Stimulated activated CD4-positive, alpha-beta T cell treated with anti-CD3 and anti-CD28 coated beads, Interleukin-2, amount 100 ng/mL, for 24 hours (primary cell): ENCODE results near the gene ENDOU.

Experiments
- DNase-seq, 2 donors: peaks; one replicate each; pipeline ENCODE4 v3.0.0-alpha.2; 2020

Gene ENDOU, protein sequence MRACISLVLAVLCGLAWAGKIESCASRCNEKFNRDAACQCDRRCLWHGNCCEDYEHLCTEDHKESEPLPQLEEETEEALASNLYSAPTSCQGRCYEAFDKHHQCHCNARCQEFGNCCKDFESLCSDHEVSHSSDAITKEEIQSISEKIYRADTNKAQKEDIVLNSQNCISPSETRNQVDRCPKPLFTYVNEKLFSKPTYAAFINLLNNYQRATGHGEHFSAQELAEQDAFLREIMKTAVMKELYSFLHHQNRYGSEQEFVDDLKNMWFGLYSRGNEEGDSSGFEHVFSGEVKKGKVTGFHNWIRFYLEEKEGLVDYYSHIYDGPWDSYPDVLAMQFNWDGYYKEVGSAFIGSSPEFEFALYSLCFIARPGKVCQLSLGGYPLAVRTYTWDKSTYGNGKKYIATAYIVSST

DNA sequence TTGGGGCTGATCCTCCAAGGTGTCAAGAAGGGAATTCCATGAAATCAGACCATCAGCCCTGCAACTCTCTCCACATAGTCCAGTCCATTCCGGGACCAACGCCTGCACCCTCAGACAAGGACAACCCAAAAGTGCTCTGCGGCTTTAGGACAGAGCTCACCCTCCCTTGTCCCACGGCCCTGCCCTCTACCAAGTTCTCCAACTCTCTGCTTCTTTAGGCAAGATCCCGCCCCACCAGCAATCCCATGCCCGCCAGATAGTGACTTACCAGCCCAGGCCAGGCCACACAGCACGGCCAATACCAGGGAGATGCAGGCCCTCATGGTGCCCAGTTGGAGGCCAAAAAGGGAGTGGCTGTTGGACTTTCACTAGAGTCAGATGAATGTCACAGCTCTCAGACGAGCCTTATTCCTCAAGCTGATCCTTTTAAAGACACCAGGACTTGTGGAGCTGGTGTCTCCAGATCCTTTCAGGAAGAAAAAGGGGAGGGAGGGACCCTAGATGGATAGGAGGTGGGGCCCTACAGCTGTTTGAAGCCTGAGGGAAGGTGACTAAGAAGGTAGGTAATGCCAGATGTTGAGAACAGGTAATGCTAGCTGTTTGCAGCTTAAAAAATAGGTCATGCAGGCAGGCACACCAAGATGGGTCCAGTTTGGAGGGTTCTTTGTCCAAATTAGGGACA is at the start of gene ENDOU:
TSS of gene ENDOU (minus strand) at position 400 of the 682 bp plus-strand sequence. CDS start at position 323, 77 bp downstream.
- no peak for DNase-seq

DNA sequence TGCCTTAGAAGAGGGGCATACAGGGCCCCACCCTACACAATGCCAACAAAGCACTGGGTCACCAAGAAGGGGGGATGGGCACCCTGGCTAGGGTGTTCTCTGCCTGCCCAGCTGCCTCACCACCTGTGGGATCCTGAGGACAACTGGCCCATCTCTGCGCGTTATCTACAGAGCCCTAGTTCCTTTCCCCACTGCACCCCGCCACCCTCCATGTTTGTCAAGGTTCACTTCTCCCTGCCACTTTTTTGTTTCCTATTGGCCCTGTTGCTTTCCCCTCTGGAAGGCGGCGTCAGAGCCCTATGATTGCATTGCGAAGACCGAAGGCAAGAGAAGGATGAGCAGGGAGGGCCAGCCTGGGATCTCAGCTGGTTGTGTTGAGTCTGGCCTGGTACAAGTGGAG is 49.4 kb upstream of the ENDOU start:
- no peak for DNase-seq

DNA sequence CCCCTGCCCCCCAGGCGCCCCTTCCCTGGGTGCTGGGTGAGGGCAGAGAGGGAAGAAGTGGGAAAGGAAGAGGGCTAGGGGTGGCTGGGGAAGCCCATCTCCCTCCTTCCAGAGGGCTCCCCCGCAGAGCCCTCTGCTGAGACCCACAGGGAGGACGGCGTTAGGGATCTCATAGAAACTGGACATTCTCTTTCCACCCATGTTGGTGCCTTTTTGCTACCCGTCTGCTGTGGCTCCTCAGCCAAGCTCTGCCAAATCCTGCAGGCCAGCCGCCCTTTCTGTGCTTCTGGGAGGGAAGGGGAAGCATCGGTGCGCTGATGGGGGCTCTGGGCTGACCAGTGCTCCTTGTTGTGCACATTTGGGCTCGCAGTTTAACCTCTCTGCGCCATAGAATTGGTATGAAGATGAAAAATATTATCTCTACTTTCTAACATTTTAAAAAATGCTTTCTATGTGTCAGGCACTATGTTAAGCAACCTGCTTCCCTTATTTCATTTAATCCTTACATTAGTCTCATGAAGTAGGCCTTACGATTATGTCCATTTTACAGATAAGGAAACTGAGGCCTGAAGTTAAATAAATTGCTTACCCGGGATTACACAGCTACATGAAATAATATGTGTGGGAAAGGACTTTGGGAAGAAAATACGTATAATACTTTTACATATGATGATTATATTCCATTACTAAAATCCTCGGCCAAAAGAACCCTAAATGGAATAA is 48.7 kb upstream of the ENDOU start:
- DNase-seq = no peak

DNA sequence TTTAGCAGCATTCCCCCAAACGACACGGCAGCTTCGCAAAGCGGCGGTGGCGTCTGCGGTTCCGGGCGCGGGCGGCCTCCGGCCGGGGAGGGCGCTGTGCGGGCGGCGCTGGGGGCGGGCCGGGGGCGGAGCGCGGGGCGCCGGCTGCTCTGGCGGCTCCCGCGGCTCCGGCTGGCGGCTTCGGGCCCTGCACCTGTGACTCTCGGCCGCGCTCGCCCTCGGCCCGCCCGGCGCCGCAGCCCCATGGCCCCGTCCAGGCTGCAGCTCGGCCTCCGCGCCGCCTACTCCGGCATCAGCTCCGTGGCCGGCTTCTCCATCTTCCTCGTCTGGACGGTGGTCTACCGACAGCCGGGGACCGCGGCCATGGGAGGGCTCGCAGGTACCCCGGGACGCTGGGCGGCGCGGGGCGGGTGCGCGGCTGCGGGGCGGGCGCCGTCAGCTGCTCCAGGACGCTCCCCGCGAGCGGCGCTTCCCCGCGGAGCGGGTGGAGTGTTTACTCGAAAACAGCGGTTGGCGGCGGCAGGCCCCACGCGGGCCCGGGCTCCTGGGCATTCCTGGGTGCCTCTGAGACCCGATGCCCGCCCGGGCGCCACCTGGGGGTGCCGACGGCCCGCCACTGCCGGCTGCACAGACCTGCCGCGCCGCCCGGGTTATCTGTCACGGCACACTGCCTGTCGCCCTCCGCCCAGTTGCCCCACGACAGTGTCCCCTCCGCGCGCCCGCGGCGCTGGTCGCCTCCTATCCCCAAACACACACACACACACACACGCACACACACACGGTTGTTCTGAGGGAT is 48.0 kb upstream of the ENDOU start, which contains the start of gene SLC48A1:
TSS of gene SLC48A1 (plus strand) at position 177 of the 796 bp plus-strand sequence. CDS start at position 244, 67 bp downstream.
- DNase-seq = peak; percentile 71 to 80

GRCh38 chr12:47772738-47773061 is 47.4 kb upstream of the ENDOU start:
- DNase-seq = no peak

DNA sequence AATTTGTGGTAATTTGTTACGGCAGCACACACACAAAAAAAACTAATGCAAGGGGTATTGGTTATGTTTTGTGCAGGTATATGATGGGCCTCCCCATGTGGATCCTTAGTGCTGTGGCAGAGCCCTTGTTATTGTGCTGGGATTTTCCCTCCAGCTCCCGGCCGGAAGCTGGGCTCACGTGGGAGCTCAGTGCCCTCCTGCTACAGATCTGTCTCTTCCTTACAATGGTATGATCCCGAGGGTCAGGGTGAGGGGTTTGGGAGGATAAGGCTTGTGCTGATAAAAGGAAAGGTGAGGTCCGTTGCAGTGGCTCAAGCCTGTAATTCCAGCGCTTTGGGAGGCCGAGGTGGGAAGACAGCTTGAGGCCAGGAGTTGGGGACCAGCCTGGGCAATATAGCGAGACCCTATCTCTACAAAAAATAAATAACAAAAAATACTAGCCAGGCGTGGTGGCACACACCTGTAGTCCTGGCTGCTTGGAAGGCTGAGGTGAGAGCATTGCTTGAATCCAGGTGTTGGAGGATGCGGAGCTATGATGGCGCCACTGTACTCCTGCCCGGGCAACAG is 46.9 kb upstream of the ENDOU start:
- DNase-seq = no peak

DNA sequence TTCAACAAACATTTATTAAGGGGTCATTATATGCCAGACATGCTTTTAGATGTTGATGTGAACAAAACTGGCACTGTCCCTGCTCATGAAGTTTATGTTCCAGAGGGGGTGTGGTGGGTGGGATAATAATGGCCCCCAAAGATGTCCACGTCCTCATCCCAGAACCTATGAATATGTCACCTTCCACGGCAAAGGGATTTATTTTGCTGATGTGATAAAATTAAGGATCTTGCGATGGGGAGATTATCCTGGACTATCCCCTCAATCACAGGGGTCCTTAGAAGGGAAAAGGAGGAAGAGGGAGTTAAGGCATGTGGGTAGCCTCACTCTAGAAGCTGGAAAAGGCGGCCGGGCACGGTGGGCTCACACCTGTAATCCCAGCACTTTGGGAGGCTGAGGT is 46.0 kb upstream of the ENDOU start:
- no peak for DNase-seq

DNA sequence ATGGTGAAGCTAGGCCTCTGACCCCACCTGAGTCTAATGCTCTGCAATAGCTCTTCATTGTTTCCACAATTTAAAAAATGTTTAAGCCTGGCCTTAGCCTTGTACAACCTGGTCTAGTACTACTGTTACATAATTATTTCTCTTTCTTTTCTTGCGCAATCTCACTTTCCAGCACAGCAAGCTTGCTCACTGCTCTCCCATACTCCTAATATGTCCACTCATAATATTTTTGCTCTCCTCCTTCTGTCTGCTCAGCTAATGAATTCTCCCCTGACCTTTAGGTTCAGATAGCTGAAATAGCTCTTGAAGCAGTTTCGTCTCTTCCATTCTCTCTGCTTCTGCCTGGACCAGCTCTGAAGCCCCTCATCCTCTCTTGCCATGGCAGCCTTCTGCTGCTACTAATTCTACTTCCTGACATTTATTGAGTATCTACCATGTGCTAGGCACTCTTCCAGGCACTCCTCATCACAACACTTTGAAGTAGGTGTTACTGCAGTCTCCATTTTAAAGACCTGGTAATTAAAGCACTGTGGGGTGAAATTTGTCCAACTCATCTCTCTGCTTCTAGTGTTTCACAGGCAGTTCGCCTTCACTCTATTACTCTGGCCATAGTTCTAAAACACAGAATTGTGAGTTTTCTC is 44.9 kb upstream of the ENDOU start:
- no peak for DNase-seq

GRCh38 chr12:47769234-47770085 is 44.2 kb upstream of the ENDOU start:
- DNase-seq = no peak

DNA sequence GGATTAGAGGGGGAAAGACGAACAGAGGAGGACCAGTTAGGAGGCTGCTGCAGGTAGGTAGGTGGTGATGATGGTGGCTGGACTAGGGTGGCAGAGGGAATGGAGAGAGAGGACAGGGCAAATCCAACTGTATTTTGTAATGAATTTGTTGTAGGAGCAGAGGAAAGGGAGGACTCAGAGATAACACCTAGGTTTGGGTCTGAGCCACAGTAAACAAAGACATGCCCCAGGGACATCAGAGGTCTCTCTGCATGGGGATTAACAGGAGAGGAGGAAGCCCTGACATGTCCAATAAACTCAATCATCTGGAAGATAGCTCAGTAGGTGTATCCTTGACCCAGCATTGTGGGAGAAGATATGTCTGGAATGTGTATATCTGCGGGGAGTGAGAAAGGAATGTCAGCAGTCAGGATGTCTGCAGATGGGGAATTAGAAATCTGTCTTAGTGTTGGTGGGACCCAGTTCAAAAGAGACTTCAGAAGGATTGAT is 43.1 kb upstream of the ENDOU start:
- DNase-seq = no peak

DNA sequence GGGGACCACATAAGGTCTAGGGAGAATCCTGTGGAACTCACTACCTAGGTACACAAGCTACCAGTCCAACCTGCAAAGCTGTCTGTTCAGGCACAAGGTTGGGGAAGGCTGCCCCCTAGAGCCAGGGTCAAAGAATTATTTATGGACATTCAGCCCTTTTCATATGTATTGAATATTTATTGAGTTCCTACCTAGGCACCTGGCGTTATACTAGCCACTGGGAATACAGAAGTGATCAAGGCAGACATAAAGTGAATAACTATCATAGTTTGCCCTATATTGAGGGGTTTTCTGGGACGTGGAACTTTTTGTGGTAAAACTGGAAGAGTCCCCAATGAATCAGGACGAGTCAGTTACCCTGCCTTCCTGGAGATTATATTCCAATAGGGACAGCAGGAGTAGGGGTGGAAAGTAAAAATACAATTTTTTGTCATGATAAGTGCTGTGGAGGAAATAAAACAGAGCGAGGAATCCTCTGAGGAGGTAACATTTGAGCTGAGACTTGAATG is 42.0 kb upstream of the ENDOU start:
- peak; percentile 80 to 81 for DNase-seq

DNA sequence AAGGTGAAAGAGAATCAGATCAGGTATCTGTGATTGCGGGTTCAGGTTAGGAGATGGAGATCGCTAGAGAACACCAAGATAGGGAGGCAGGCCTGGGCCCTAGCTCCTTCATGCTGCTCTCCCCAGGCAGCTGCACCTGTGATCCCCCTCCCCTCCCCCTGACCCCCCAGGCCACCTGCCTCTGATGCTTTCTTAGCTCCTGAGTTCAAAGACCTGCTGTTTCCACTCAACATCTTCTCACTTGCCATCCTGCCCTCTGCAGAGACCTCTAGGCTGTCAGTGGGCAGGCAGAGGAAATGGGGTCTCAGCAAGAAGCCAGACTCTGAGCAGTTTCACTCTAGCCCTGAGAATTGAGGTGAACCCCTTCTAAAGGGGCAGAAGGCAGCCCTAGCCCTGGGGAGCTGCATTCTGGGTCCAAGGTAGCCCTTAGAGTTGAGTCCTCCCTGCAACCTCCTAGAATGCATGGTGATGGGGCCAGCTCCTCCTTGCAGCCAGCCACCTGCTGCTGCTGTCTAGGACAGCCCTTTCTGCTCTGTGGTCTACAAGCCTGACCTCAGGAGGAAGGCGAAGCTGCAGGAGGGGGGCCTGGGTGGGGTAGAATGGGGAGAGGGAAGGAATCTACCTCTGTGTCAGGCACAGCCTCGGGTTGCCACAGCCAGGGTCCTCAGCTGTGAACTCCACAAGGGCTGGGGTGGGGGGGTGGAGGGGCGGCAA is 41.4 kb upstream of the ENDOU start:
- no peak for DNase-seq

GRCh38 chr12:47763481-47764346 is 38.4 kb upstream of the ENDOU start:
- no peak for DNase-seq

- DNase-seq = no peak
These were observed 37.7 kb upstream of the ENDOU start for GRCh38 chr12:47762850-47763465.

DNA sequence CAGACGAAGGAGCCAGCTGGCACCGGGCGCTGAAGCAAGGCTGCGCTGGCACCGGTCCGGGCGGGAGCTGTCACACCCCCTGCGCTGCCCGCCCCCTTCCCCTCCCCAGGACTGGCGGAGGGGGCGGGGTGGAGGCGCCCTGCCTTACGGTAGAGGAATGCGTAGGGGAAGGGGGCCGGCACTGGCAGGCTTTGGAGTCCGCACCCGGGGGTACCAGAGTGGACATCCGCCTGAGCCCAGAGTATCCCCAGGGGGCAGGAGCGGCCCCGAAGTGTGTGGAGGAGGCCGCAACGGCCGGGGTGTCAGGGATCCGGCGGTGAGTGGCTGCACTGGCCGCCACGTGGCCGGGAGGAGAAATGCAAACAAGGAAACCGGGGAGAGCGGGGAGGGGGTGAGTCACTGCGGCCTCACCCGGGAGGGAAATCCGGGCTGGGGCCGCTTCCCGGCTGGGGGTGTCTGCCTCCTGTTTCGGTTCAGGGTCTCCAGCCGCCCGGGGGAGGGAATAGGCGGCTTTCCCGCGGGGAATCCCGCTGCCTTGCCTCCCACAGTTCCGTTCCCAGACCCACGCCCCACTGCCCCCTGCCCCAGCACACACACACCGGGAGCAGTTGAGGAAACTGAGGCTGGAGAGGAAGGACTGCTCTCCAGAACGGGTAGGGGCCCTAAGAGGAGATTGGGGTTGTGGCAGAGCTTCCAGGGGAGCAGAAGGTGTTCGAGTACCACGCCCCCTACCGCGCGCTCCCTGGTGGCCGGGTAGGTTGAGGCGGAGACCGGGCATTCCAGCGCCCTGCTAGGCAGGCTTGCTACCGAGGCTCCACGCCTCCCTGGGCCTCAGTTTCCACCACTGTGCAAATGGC is 33.8 kb upstream of the ENDOU start, which contains the start of gene RAPGEF3:
TSS of gene RAPGEF3 (minus strand) at position 47 of the 857 bp plus-strand sequence. CDS start 324 bp downstream, outside the sequence.
- DNase-seq = peak; percentile 70 to 76

- no peak for DNase-seq
These were observed 33.2 kb upstream of the ENDOU start for GRCh38 chr12:47758584-47758833.

DNA sequence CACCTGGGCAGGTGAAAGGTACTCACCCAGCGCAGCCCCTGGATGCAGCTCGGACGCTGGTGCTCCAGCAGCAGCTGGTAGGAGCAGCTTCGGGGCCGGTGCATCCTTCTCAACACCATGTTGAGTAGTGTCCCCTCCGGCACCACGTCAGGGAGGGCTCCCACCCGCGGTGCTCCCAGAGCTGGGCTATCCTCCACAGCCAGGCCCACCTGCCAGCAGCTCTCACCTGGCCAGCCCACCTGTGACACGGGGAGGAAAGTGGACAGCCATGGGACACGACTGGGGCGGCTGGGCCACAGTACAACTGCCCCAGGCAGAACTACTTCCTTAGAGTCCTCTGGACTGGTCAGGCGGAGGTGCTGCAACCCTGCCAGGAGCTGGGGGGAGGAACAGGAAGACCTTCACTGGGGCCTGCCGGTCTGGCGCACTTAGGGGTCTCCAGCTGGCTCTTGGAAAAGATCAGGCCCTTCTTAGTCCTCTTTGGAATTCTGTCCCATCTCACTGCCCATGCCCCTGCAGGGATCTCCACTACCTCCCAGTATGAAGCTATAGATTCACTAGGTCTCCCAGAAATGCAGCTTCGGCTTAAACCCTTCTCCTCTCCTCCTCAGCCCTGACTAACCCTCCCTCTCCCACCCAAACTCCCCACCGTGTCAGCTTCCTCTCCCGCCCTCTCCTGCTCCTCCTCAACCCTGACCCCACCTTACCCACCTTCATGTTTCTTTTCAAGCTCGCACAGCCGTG is 32.7 kb upstream of the ENDOU start:
- DNase-seq = no peak
